KMS-11 (cell line): ENCODE measurements around the gene DPT.

ENCODE experiments used
- H2AFZ ChIP-seq: fragments of 200-600 bp; sonication (generic); 2 replicates; pipeline ENCODE4 v1.6.1; 2016; ENCODE audit warnings: antibody characterized with exemption, mixed run types, low read depth
- H3K27ac ChIP-seq: fragments of 200-600 bp; sonication (generic); 2 replicates; pipeline ENCODE4 v1.6.1; 2016; ENCODE audit warnings: mild to moderate bottlenecking, mixed run types
- H3K27me3 ChIP-seq: fragments of 200-600 bp; sonication (generic); 2 replicates; pipeline ENCODE4 v1.6.1; 2017; ENCODE audit warnings: mild to moderate bottlenecking, low read depth, mixed run types, moderate library complexity; ENCODE audit not compliant: insufficient read depth
- H3K36me3 ChIP-seq: fragments of 200-600 bp; sonication (generic); 2 replicates; pipeline ENCODE4 v1.6.1; 2017; ENCODE audit warnings: mild to moderate bottlenecking, mixed run types; ENCODE audit not compliant: insufficient read depth
- H3K4me1 ChIP-seq: fragments of 200-600 bp; sonication (generic); 2 replicates; pipeline ENCODE4 v1.6.1; 2016; ENCODE audit warnings: mild to moderate bottlenecking, low read depth, mixed run types; ENCODE audit not compliant: poor library complexity, severe bottlenecking
- H3K4me2 ChIP-seq: fragments of 200-600 bp; sonication (generic); 2 replicates; pipeline ENCODE4 v1.7.0; 2016; ENCODE audit warnings: mild to moderate bottlenecking, mixed run types
- H3K4me3 ChIP-seq: fragments of 200-600 bp; sonication (generic); IDR thresholded peaks from 2 replicates; pipeline ENCODE4 v1.6.1; 2017; ENCODE audit warnings: low read depth, low read length, mixed read lengths; ENCODE audit not compliant: insufficient read depth
- H3K79me2 ChIP-seq: fragments of 200-600 bp; sonication (generic); 2 replicates; pipeline ENCODE4 v1.6.1; 2016; ENCODE audit warnings: low read depth, mixed run types; ENCODE audit not compliant: insufficient read depth
- H3K9ac ChIP-seq: fragments of 200-600 bp; sonication (generic); 2 replicates; pipeline ENCODE4 v1.6.1; 2016; ENCODE audit warnings: mild to moderate bottlenecking, mixed run types
- H4K20me1 ChIP-seq: fragments of 200-600 bp; sonication (generic); 2 replicates; pipeline ENCODE4 v1.6.1; 2016; ENCODE audit warnings: mild to moderate bottlenecking, mixed run types; ENCODE audit not compliant: insufficient read depth
- TF ChIP-seq, protein P1 (sequence below): fragments of 200-600 bp; sonication (generic); conservative IDR thresholded peaks from 2 replicates; pipeline ENCODE4 v1.6.1; 2017; ENCODE audit warnings: low read depth, mild to moderate bottlenecking, antibody characterized with exemption, low read length, moderate library complexity, mixed read lengths

Gene DPT

DNA sequence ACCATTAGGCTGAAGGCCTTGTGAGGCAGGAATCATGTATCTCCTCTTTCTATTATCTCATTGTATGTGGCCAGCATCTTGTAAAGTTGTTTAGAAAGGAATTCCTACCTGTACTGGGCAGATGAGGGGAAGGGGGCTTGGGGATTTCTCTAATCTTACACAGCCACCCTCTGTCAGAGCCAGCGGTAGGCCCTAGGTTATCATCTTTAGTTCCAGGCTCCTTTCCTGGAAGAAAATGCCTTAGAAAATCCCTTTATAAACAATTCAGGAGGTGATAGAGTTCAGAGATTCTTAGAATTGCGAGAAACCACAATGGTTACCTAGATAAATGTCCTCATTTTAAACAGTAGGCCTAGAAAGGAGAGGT, 35.2 kb downstream of the DPT start:
- Histone ChIP-seq H3K4me1 (no peaks in the 10 kb centered on the region), H3K79me2 (no peaks in the 10 kb centered on the region), H4K20me1 (no peaks in the 10 kb centered on the region), H3K4me3 (no peak overlapping the region), H3K4me2 (no peak overlapping the region), H3K27ac (no peak overlapping the region), H3K9ac (no peak overlapping the region), H2AFZ (no peak overlapping the region), H3K36me3 (no peaks in the 10 kb centered on the region), H3K27me3 (no peaks in the 10 kb centered on the region)
- TF ChIP-seq, protein P1, sequence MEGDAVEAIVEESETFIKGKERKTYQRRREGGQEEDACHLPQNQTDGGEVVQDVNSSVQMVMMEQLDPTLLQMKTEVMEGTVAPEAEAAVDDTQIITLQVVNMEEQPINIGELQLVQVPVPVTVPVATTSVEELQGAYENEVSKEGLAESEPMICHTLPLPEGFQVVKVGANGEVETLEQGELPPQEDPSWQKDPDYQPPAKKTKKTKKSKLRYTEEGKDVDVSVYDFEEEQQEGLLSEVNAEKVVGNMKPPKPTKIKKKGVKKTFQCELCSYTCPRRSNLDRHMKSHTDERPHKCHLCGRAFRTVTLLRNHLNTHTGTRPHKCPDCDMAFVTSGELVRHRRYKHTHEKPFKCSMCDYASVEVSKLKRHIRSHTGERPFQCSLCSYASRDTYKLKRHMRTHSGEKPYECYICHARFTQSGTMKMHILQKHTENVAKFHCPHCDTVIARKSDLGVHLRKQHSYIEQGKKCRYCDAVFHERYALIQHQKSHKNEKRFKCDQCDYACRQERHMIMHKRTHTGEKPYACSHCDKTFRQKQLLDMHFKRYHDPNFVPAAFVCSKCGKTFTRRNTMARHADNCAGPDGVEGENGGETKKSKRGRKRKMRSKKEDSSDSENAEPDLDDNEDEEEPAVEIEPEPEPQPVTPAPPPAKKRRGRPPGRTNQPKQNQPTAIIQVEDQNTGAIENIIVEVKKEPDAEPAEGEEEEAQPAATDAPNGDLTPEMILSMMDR: no peak

DNA sequence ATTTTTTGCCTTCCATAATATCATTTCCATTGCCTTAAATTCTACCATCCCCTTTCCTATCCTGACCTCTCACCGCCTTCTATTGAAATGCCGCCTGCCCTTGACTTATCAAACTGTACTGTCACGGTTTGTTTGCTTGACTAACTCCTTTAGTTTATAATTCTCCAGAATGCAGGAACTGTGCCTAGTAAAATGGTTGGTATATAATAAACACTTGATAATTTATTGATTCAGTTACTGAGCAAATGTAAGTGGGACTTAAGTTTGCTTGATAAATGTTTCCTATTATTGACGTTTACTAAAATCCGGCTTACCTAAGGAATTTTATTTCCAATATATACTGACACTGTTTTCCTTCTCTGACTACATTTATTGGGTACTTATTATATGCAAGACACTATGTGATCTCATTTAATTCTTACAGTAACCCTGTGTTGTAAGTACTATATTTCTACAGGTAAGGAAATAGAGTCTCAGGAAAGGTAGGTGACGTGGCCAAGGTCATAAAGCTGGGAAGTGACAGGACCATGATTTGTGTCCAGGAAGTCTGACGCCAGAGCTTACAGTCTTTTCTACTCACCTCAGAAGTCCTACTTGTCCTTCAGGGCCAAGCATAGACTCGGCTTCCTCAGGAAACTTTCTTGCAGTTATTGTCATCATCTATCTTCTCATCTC, 35.7 kb downstream of the DPT start:
- H3K9ac ChIP-seq: no peak overlapping the region
- H3K27ac ChIP-seq: no peak overlapping the region

DNA sequence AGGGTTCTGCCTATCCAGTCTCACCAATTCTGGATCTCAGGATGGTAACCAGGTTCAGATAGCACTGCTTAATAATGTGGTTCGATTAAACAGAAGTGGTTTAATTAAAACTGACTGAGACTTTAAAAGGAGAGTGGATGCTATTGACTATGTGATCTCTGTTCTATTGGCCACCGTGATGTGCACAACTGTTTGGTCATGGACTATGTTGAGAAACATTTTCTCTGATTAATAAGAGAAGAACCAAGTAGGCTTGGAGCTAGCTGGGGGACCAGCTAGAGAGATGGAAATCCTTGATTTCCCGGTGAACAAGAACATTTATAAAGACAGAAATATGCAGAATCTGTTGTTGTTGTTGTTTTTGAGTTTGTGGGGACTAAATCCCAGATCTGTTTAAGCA, 36.5 kb downstream of the DPT start:
- Histone ChIP-seq H3K4me2 (no peak overlapping the region), H3K4me3 (no peak overlapping the region), H3K27ac (no peak overlapping the region), H3K27me3 (no peaks in the 10 kb centered on the region), H4K20me1 (no peaks in the 10 kb centered on the region), H3K79me2 (no peaks in the 10 kb centered on the region), H3K36me3 (no peaks in the 10 kb centered on the region), H3K4me1 (no peaks in the 10 kb centered on the region), H2AFZ (no peak overlapping the region), H3K9ac (no peak overlapping the region)
- TF ChIP-seq, protein P1: no peak

More for the DNA sequence above, 35.7 kb downstream of the DPT start:
- Histone ChIP-seq H3K4me1 (no peaks in the 10 kb centered on the region), H3K36me3 (no peaks in the 10 kb centered on the region), H4K20me1 (no peaks in the 10 kb centered on the region), H3K79me2 (no peaks in the 10 kb centered on the region), H2AFZ (no peak overlapping the region), H3K27me3 (no peaks in the 10 kb centered on the region), H3K4me3 (no peak overlapping the region), H3K4me2 (no peak overlapping the region)
- TF ChIP-seq, protein P1: no peak

DNA sequence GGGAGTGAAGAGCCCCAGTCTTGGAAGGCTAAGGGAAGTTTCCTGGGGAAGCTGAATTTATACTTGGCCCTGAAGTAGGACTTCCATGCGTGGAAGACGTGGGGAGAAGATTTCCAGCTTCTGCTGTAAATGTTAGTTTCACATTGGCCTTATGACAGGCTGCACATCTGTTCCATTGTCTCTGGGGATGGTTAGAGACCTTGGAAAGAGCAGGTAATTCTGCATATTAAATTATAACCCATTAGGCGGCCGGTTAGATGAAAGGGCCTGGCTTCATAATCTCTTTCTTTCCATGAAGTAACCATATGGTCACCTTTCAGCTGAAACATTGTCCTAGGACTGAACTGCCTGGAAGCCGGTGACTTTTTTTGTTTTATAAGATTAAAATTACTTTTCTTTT, 37.5 kb downstream of the DPT start:
- Histone ChIP-seq H3K4me1 (no peaks in the 10 kb centered on the region), H3K4me3 (no peak overlapping the region)

More for the DNA sequence above, 37.5 kb downstream of the DPT start:
- no peaks in the 10 kb centered on the region for H3K27me3 ChIP-seq
- H3K36me3 ChIP-seq: no peaks in the 10 kb centered on the region
- H3K79me2 ChIP-seq: no peaks in the 10 kb centered on the region
- no peak overlapping the region for H3K9ac ChIP-seq
- TF ChIP-seq, protein P1: no peak
- H3K4me2 ChIP-seq: no peak overlapping the region
- no peaks in the 10 kb centered on the region for H4K20me1 ChIP-seq
- H3K27ac ChIP-seq: no peak overlapping the region
- no peak overlapping the region for H2AFZ ChIP-seq
